ENCODE data around the gene MYRF. TPM values are rescaled to one million over a fixed set of nuclear protein-coding genes. Genes with fewer than 3 reads are reported as not detected.

Gene MYRF
- total RNA-seq, 1 donor from 2014 or later: 10.4 TPM

- ATAC-seq (no peak), DNase-seq (ENCODE audit: low spot score) (no peak)
- intact Hi-C loops (cut with DNase I): loop anchor here (1.0 kb wide), 1 partner anchor 75 kb away; no protein-coding TSS in a partner anchor
Measured at GRCh38 chr11:61780581-61781162, 28.2 kb downstream of the MYRF start.

GRCh38 chr11:61781585-61781984, 29.1 kb downstream of the MYRF start:
- ATAC-seq (no peak), DNase-seq (ENCODE audit: low spot score) (no peak)
- intact Hi-C loops (cut with DNase I): loop anchor here (1.0 kb wide), 1 partner anchor 76 kb away; no protein-coding TSS in a partner anchor

- no peak for ATAC-seq
- DNase-seq (ENCODE audit: low spot score): no peak
- intact Hi-C loops (cut with DNase I): no loop called here
Measured at GRCh38 chr11:61782299-61782698, 29.9 kb downstream of the MYRF start.

GRCh38 chr11:61782841-61783240, 30.4 kb downstream of the MYRF start:
- ATAC-seq: no peak
- no peak for DNase-seq (ENCODE audit: low spot score)
- intact Hi-C loops (cut with DNase I): no loop called here

GRCh38 chr11:61783717-61784505, 31.5 kb downstream of the MYRF start:
- no peak for ATAC-seq
- intact Hi-C loops (cut with DNase I): no loop called here
- no peak for DNase-seq (ENCODE audit: low spot score)

GRCh38 chr11:61784506-61784805, 32.0 kb downstream of the MYRF start:
- intact Hi-C loops (cut with DNase I): no loop called here
- DNase-seq (ENCODE audit: low spot score): no peak
- ATAC-seq: no peak

- ATAC-seq (no peak), DNase-seq (ENCODE audit: low spot score) (no peak)
- intact Hi-C loops (cut with DNase I): no loop called here
Measured at GRCh38 chr11:61785837-61786402, 33.5 kb downstream of the MYRF start.

GRCh38 chr11:61787928-61788491, 35.6 kb downstream of the MYRF start:
- ATAC-seq (no peak), DNase-seq (ENCODE audit: low spot score) (no peak)
- intact Hi-C loops (cut with DNase I): no loop called here

- ATAC-seq (peak; percentile 77), DNase-seq (ENCODE audit: low spot score) (peak; percentile 86)
- intact Hi-C loops (cut with DNase I): no loop called here
Measured at GRCh38 chr11:61791737-61792309, 39.4 kb downstream of the MYRF start.

- intact Hi-C loops (cut with DNase I): no loop called here
- DNase-seq (ENCODE audit: low spot score): peak; percentile 94
Measured at GRCh38 chr11:61792310-61793082, 40.1 kb downstream of the MYRF start, which contains the start of the genes FEN1 and TMEM258. Gene FEN1, plus strand, starts transcription at chr11:61792911. Its CDS starts 2,451 bp downstream, at chr11:61795362. Gene TMEM258, minus strand, starts transcription at chr11:61792599. Its CDS starts 41 bp downstream, at chr11:61792558.

GRCh38 chr11:61793083-61793828, 40.8 kb downstream of the MYRF start:
- DNase-seq (ENCODE audit: low spot score): no peak
- intact Hi-C loops (cut with DNase I): no loop called here
- ATAC-seq: no peak

More at GRCh38 chr11:61792310-61793082, 40.1 kb downstream of the MYRF start, which contains the start of the genes FEN1 and TMEM258:
- ATAC-seq: peak; percentile 95

- no peak for DNase-seq (ENCODE audit: low spot score)
- no peak for ATAC-seq
- intact Hi-C loops (cut with DNase I): no loop called here
Measured at GRCh38 chr11:61793829-61794204, 41.4 kb downstream of the MYRF start.

GRCh38 chr11:61794579-61794978, 42.1 kb downstream of the MYRF start:
- no peak for DNase-seq (ENCODE audit: low spot score)
- ATAC-seq: no peak
- intact Hi-C loops (cut with DNase I): no loop called here

GRCh38 chr11:61795459-61795858, 43.0 kb downstream of the MYRF start:
- ATAC-seq (no peak), DNase-seq (ENCODE audit: low spot score) (no peak)
- intact Hi-C loops (cut with DNase I): no loop called here

- DNase-seq (ENCODE audit: low spot score) (no peak), ATAC-seq (no peak)
- intact Hi-C loops (cut with DNase I): no loop called here
Measured at GRCh38 chr11:61795876-61796526, 43.6 kb downstream of the MYRF start.

- intact Hi-C loops (cut with DNase I): no loop called here
- peak; percentile 89 for DNase-seq (ENCODE audit: low spot score)
- ATAC-seq: peak; percentile 48
Measured at GRCh38 chr11:61797263-61797944, 45.0 kb downstream of the MYRF start.

- ATAC-seq (no peak), DNase-seq (ENCODE audit: low spot score) (no peak)
- intact Hi-C loops (cut with DNase I): loop anchor here (10.0 kb wide), 1 partner anchor 85 kb away; no protein-coding TSS in a partner anchor
Measured at GRCh38 chr11:61799665-61800284, 47.3 kb downstream of the MYRF start.

All from sciatic nerve (tissue), 2 donors.